GM12892 (cell line): ENCODE measurements around the gene SYCP3. TPM values are rescaled to one million over a fixed set of nuclear protein-coding genes. Genes with fewer than 3 reads are reported as not detected.
A peak's percentile ranks its signal among the peaks of the same experiment; 100 is the strongest.

Source experiments
- DNase-seq: peaks from one replicate; pipeline ENCODE4 v3.0.0; 2011; ENCODE audit not compliant: insufficient read length
- FAIRE-seq: peaks from 2 replicates; lab custom pipeline; 2011; peaks lifted over from hg19 to GRCh38; lab: Jason Lieb, UNC
- POLR2A ChIP-seq: IDR thresholded peaks from 2 replicates; pipeline ENCODE4 v1.6.1; 2011; ENCODE audit warnings: low read depth, low read length, control low read depth
- POLR2AphosphoS5 ChIP-seq: IDR thresholded peaks from 2 replicates; pipeline ENCODE4 v1.6.1; 2011; ENCODE audit warnings: low read depth, low read length, control low read depth
- TAF1 ChIP-seq: IDR thresholded peaks from 2 replicates; pipeline ENCODE4 v1.6.1; 2011; ENCODE audit warnings: low read depth, mild to moderate bottlenecking, control low read depth, low read length, borderline replicate concordance
- polyA plus RNA-seq: library from polyadenylated mRNA; unstranded; fragments of >200 nt; gene quantifications from one replicate; pipeline ENCODE4 v1.2.1, GENCODE V29; 2012; ENCODE audit warnings: missing spikeins, inconsistent platforms; ENCODE audit not compliant: missing spikeins

SYCP3 gene
- polyA plus RNA-seq, result 1.6 TPM

GRCh38 chr12:101738920-101739665, at the start of gene SYCP3:
SYCP3 (minus strand) TSS chr12:101739462; CDS start chr12:101737935, 1,527 bp downstream.
- no peak for TF ChIP-seq POLR2A
- no peak for TF ChIP-seq POLR2AphosphoS5
- no peak for TF ChIP-seq TAF1
- DNase-seq (no peak), FAIRE-seq (no peak)

GRCh38 chr12:101785671-101786070, 46.4 kb upstream of the SYCP3 start:
- TF ChIP-seq POLR2A (no peak), POLR2AphosphoS5 (no peak), TAF1 (no peak)
- FAIRE-seq (no peak), DNase-seq (no peak)

GRCh38 chr12:101784376-101784775, 45.1 kb upstream of the SYCP3 start:
- no peak for FAIRE-seq
- TF ChIP-seq POLR2A (no peak), POLR2AphosphoS5 (no peak), TAF1 (no peak)
- no peak for DNase-seq

- DNase-seq (no peak), FAIRE-seq (no peak)
- no peak for TF ChIP-seq POLR2AphosphoS5
- no peak for TF ChIP-seq TAF1
- TF ChIP-seq POLR2A, result no peak
These were observed 44.6 kb upstream of the SYCP3 start for GRCh38 chr12:101783838-101784237.

- DNase-seq, result no peak
- TF ChIP-seq POLR2AphosphoS5, result no peak
- no peak for TF ChIP-seq TAF1
- TF ChIP-seq POLR2A, result no peak
- no peak for FAIRE-seq
These were observed 43.9 kb upstream of the SYCP3 start for GRCh38 chr12:101783150-101783549.

GRCh38 chr12:101782273-101782731, 43.0 kb upstream of the SYCP3 start:
- TF ChIP-seq POLR2AphosphoS5, result no peak
- TF ChIP-seq TAF1, result no peak
- TF ChIP-seq POLR2A, result no peak
- DNase-seq (no peak), FAIRE-seq (peak; percentile 66)

GRCh38 chr12:101781834-101782233, 42.6 kb upstream of the SYCP3 start:
- no peak for TF ChIP-seq POLR2A
- DNase-seq (no peak), FAIRE-seq (no peak)

GRCh38 chr12:101780599-101780998, 41.3 kb upstream of the SYCP3 start:
- no peak for DNase-seq
- FAIRE-seq, result no peak
- TF ChIP-seq TAF1 (no peak), POLR2A (no peak), POLR2AphosphoS5 (no peak)

GRCh38 chr12:101779626-101780025, 40.4 kb upstream of the SYCP3 start:
- no peak for FAIRE-seq
- no peak for DNase-seq
- TF ChIP-seq POLR2A (no peak), POLR2AphosphoS5 (no peak), TAF1 (no peak)

- TF ChIP-seq TAF1 (no peak), POLR2A (no peak), POLR2AphosphoS5 (no peak)
- FAIRE-seq (no peak), DNase-seq (no peak)
These were observed 39.9 kb upstream of the SYCP3 start for GRCh38 chr12:101779200-101779599.

- no peak for DNase-seq
- no peak for FAIRE-seq
- no peak for TF ChIP-seq POLR2A
These were observed 38.7 kb upstream of the SYCP3 start for GRCh38 chr12:101777978-101778377.

- FAIRE-seq, result no peak
- no peak for DNase-seq
- TF ChIP-seq POLR2AphosphoS5 (no peak), POLR2A (no peak), TAF1 (no peak)
These were observed 38.2 kb upstream of the SYCP3 start for GRCh38 chr12:101777485-101777884.

- FAIRE-seq (no peak), DNase-seq (no peak)
- TF ChIP-seq POLR2AphosphoS5, result no peak
- no peak for TF ChIP-seq TAF1
- no peak for TF ChIP-seq POLR2A
These were observed 36.6 kb upstream of the SYCP3 start for GRCh38 chr12:101775816-101776215.
